GM12878 (cell line): ENCODE measurements around the gene PLXNC1. TPM values are rescaled to one million over a fixed set of nuclear protein-coding genes. Genes with fewer than 3 reads are reported as not detected.

Experiments used
- ATF7 ChIP-seq: fragments of 450-650 bp; IDR thresholded peaks from 2 replicates; pipeline ENCODE4 v1.6.1; 2016; ENCODE audit warnings: low read depth, mild to moderate bottlenecking
- CHD1 ChIP-seq: IDR thresholded peaks from 2 replicates; pipeline ENCODE4 v1.6.1; 2012; ENCODE audit warnings: low read depth, low read length, improper control_type of control experiment
- EED ChIP-seq: sonication (generic); IDR thresholded peaks from 2 replicates; pipeline ENCODE4 v1.6.1; 2016; ENCODE audit warnings: antibody characterized with exemption, low read depth
- FOXK2 ChIP-seq: fragments of 450-650 bp; IDR thresholded peaks from 2 replicates; pipeline ENCODE4 v1.6.1; 2017; ENCODE audit warnings: mild to moderate bottlenecking, moderate library complexity
- KAT2A ChIP-seq: conservative IDR thresholded peaks from 2 replicates; pipeline ENCODE4 v1.6.1; 2011; ENCODE audit warnings: low read depth, low read length; ENCODE audit not compliant: control insufficient read depth
- MLLT1 ChIP-seq: fragments of 450-650 bp; IDR thresholded peaks from 2 replicates; pipeline ENCODE4 v1.6.1; 2016; ENCODE audit warnings: mild to moderate bottlenecking
- NFIC ChIP-seq: IDR thresholded peaks from 2 replicates; pipeline ENCODE4 v1.6.1; 2012; ENCODE audit warnings: low read depth, mild to moderate bottlenecking, inconsistent platforms, low read length, moderate library complexity
- NFYA ChIP-seq: IDR thresholded peaks from 2 replicates; pipeline ENCODE4 v1.6.1; 2011; ENCODE audit warnings: low read depth, mild to moderate bottlenecking, low read length, improper control_type of control experiment, borderline replicate concordance
- POLR2A ChIP-seq: IDR thresholded peaks from 2 replicates; pipeline ENCODE4 v1.6.1; 2011; ENCODE audit warnings: low read depth, mild to moderate bottlenecking, low read length
- RELA ChIP-seq: fragments of 450-650 bp; IDR thresholded peaks from 2 replicates; pipeline ENCODE4 v1.8.0; 2014; ENCODE audit warnings: borderline replicate concordance; ENCODE audit not compliant: partially characterized antibody
- SMAD5 ChIP-seq: IDR thresholded peaks from 2 replicates; pipeline ENCODE4 v1.6.1; 2016; ENCODE audit warnings: antibody characterized with exemption, low read depth
- STAT1 ChIP-seq: fragments of 450-650 bp; conservative IDR thresholded peaks from 2 replicates; pipeline ENCODE4 v1.6.1; 2014; ENCODE audit warnings: antibody characterized with exemption, mild to moderate bottlenecking
- ZNF217 ChIP-seq: fragments of 450-650 bp; IDR thresholded peaks from 2 replicates; pipeline ENCODE4 v1.6.1; 2017; ENCODE audit warnings: antibody characterized with exemption, mild to moderate bottlenecking
- ZNF274 ChIP-seq: IDR thresholded peaks from one replicate; pipeline ENCODE4 v1.8.0; 2011; ENCODE audit not compliant: insufficient read length, insufficient read depth
- ZSCAN29 ChIP-seq: fragments of 450-650 bp; IDR thresholded peaks from 2 replicates; pipeline ENCODE4 v1.6.1; 2017; ENCODE audit warnings: mild to moderate bottlenecking, moderate library complexity
- polyA plus RNA-seq, 11 experiments: library from polyadenylated mRNA; depleted of rRNA in 4 of 11; unstranded in 6 of 11; stranded (reverse) in 5 of 11; fragments of >200 nt; fragmentation: Nextera tagmentation in 4 of 11; fragmentation: Illumina TruSeq in 1 of 11; extraction: Ambion mirVana in 4 of 11; extraction: Trizol in 1 of 11; gene quantifications; 1 replicate in 1 of 11; 2 replicates in 10 of 11; pipeline versions ENCODE4 v1.2.1 to v1.2.3, GENCODE V29; 2011 to 2016; ENCODE audit warnings: inconsistent platforms in 2 of 11, missing spikeins in 2 of 11, low read depth in 1 of 11
- total RNA-seq, 4 experiments: library from RNA; depleted of rRNA in 3 of 4; stranded (reverse); fragments of >200 nt in 3 of 4; fragmentation: Illumina TruSeq in 1 of 4; extraction: Trizol in 1 of 4; gene quantifications; 2 replicates each; pipeline versions ENCODE4 v1.2.1 to v1.2.3, GENCODE V29; 2013 to 2021
- TF ChIP-seq, protein P1 (sequence below): fragments of 450-650 bp; IDR thresholded peaks from 2 replicates; pipeline ENCODE4 v1.6.1; 2017; ENCODE audit warnings: mild to moderate bottlenecking, low read depth, inconsistent platforms; ENCODE audit not compliant: poor library complexity, severe bottlenecking

PLXNC1 gene
- total and polyA plus RNA-seq, 10 of the 15 experiments (the other 5 are each of a cell fraction or from before 2014, with no cell fraction given): 5.2 to 41.2 (median 24.6) TPM

- no peak for TF ChIP-seq KAT2A
- TF ChIP-seq STAT1: no peak
- TF ChIP-seq FOXK2: no peak
- TF ChIP-seq ZNF274: no peak
- no peak for TF ChIP-seq NFYA
- TF ChIP-seq ZNF217: 0 out of 2 replicates have a peak, but pooled peaks have one; percentile 55
- no peak for TF ChIP-seq ZSCAN29
- peak; percentile 98 for TF ChIP-seq ATF7
- no peak for TF ChIP-seq CHD1
- peak; percentile 70 for TF ChIP-seq MLLT1
- TF ChIP-seq, protein P1, sequence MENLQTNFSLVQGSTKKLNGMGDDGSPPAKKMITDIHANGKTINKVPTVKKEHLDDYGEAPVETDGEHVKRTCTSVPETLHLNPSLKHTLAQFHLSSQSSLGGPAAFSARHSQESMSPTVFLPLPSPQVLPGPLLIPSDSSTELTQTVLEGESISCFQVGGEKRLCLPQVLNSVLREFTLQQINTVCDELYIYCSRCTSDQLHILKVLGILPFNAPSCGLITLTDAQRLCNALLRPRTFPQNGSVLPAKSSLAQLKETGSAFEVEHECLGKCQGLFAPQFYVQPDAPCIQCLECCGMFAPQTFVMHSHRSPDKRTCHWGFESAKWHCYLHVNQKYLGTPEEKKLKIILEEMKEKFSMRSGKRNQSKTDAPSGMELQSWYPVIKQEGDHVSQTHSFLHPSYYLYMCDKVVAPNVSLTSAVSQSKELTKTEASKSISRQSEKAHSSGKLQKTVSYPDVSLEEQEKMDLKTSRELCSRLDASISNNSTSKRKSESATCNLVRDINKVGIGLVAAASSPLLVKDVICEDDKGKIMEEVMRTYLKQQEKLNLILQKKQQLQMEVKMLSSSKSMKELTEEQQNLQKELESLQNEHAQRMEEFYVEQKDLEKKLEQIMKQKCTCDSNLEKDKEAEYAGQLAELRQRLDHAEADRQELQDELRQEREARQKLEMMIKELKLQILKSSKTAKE: peak; percentile 78
- no peak for TF ChIP-seq SMAD5
- TF ChIP-seq EED: peak; percentile 77
- TF ChIP-seq POLR2A: no peak; the same call in 1 of the 2 replicates
- TF ChIP-seq RELA: peak; percentile 34
- peak; percentile 96 for TF ChIP-seq NFIC
These were observed 59.7 kb downstream of the PLXNC1 start (continued) for GRCh38 chr12:94207849-94208621.
